WTC11 (cell line): Measurements from ENCODE around the gene PRKCZ. TPM values are rescaled to one million over a fixed set of nuclear protein-coding genes. Genes with fewer than 3 reads are reported as not detected.

Experiments used
- ATAC-seq: fragments of 200-7000 bp; cut with Tn5 transposase; 2 replicates; pipeline ENCODE4 v1.10.0; 2021; ENCODE audit warnings: mild to moderate bottlenecking, moderate library complexity
- CTCF ChIA-PET: fragments of 300-600 bp; sonication (Branson Sonifier 250); formaldehyde crosslinking; loops from one replicate; lab custom pipeline; 2021; ENCODE audit warnings: antibody characterized with exemption; lab: Charles Lee
- POLR2A ChIA-PET: fragments of 350-600 bp; sonication (Branson Sonifier 250); formaldehyde crosslinking; loops from one replicate; lab custom pipeline; 2021; ENCODE audit warnings: antibody characterized with exemption; lab: Charles Lee
- DNase-seq: peaks from one replicate; pipeline ENCODE4 v3.0.0; 2021; ENCODE audit warnings: low spot score
- H3K27ac Mint-ChIP-seq: 2 replicates; pipeline ENCODE4 v1.8.0; 2021; ENCODE audit warnings: mixed read lengths
- H3K27me3 Mint-ChIP-seq: 2 replicates; pipeline ENCODE4 v1.8.0; 2021; ENCODE audit warnings: low read depth, mild to moderate bottlenecking, moderate library complexity, mixed read lengths
- H3K36me3 Mint-ChIP-seq: 2 replicates; pipeline ENCODE4 v1.8.0; 2021; ENCODE audit warnings: mixed read lengths
- H3K4me1 Mint-ChIP-seq: 2 replicates; pipeline ENCODE4 v1.8.0; 2022; ENCODE audit warnings: mixed read lengths
- H3K4me3 Mint-ChIP-seq: 2 replicates; pipeline ENCODE4 v1.8.0; 2021; ENCODE audit warnings: mild to moderate bottlenecking, moderate library complexity, mixed read lengths
- H3K9me3 Mint-ChIP-seq: 2 replicates; pipeline ENCODE4 v1.8.0; 2021; ENCODE audit warnings: mixed read lengths
- ELF4 ChIP-seq: sonication (generic); formaldehyde crosslinking; IDR thresholded peaks from 2 replicates; pipeline ENCODE4 v1.8.1; 2022; ENCODE audit warnings: low read depth, mild to moderate bottlenecking, moderate library complexity, missing genetic modification reagents
- ESRRA ChIP-seq: sonication (generic); formaldehyde crosslinking; IDR thresholded peaks from 2 replicates; pipeline ENCODE4 v1.8.1; 2022; ENCODE audit warnings: mild to moderate bottlenecking, missing genetic modification reagents, borderline replicate concordance
- GABPB1 ChIP-seq: sonication (generic); formaldehyde crosslinking; IDR thresholded peaks from 2 replicates; pipeline ENCODE4 v1.8.1; 2023; ENCODE audit warnings: mild to moderate bottlenecking, missing genetic modification reagents
- JAZF1 ChIP-seq: fragments of 250-450 bp; sonication (Bioruptor Pico); IDR thresholded peaks from 2 replicates; pipeline ENCODE4 v1.9.0; 2021; ENCODE audit warnings: moderate library complexity, mild to moderate bottlenecking, inconsistent platforms
- MYBL2 ChIP-seq: sonication (generic); formaldehyde crosslinking; IDR thresholded peaks from 2 replicates; pipeline ENCODE4 v1.8.1; 2023; ENCODE audit warnings: mild to moderate bottlenecking, moderate library complexity, missing genetic modification reagents
- NFE2L1 ChIP-seq: sonication (generic); formaldehyde crosslinking; IDR thresholded peaks from 2 replicates; pipeline ENCODE4 v1.8.1; 2023; ENCODE audit warnings: missing genetic modification reagents
- PRRX2 ChIP-seq: fragments of 250-450 bp; sonication (Bioruptor Pico); IDR thresholded peaks from 2 replicates; pipeline ENCODE4 v1.8.0; 2021; ENCODE audit warnings: mild to moderate bottlenecking
- ZNF671 ChIP-seq: fragments of 250-450 bp; sonication (Bioruptor Pico); IDR thresholded peaks from 2 replicates; pipeline ENCODE4 v1.8.0; 2021; ENCODE audit warnings: mild to moderate bottlenecking
- total RNA-seq: library from RNA; stranded (reverse); gene quantifications from 3 replicates; pipeline ENCODE4 v1.2.3, GENCODE V29; 2021
- TF ChIP-seq, protein P1 (sequence below): sonication (generic); formaldehyde crosslinking; IDR thresholded peaks from 2 replicates; pipeline ENCODE4 v1.8.1; 2023; ENCODE audit warnings: mild to moderate bottlenecking, missing genetic modification reagents, moderate library complexity
- TF ChIP-seq, protein P2 (sequence below): sonication (generic); formaldehyde crosslinking; IDR thresholded peaks from 2 replicates; pipeline ENCODE4 v1.8.1; 2022; ENCODE audit warnings: low read depth, mild to moderate bottlenecking, moderate library complexity, missing genetic modification reagents, borderline replicate concordance
- TF ChIP-seq, protein P3 (sequence below): fragments of 250-450 bp; sonication (Bioruptor Pico); IDR thresholded peaks from 2 replicates; pipeline ENCODE4 v1.9.0; 2021; ENCODE audit warnings: mild to moderate bottlenecking
- TF ChIP-seq, protein P4 (sequence below): sonication (generic); formaldehyde crosslinking; IDR thresholded peaks from 2 replicates; pipeline ENCODE4 v1.8.0; 2022; ENCODE audit warnings: mild to moderate bottlenecking, missing genetic modification reagents
- TF ChIP-seq, protein P5 (sequence below): fragments of 250-450 bp; sonication (Bioruptor Pico); IDR thresholded peaks from 2 replicates; pipeline ENCODE4 v1.8.0; 2021; ENCODE audit warnings: mild to moderate bottlenecking
- TF ChIP-seq, protein P6 (sequence below): fragments of 250-450 bp; sonication (Bioruptor Pico); IDR thresholded peaks from 2 replicates; pipeline ENCODE4 v2.1.2; 2022; ENCODE audit warnings: mild to moderate bottlenecking, moderate library complexity
- TF ChIP-seq, protein P7 (sequence below): sonication (generic); formaldehyde crosslinking; IDR thresholded peaks from 2 replicates; pipeline ENCODE4 v1.8.0; 2022; ENCODE audit warnings: mild to moderate bottlenecking, missing genetic modification reagents

Gene PRKCZ
- total RNA-seq, 1 experiment from 2014 or later, result 52.5 TPM

DNA sequence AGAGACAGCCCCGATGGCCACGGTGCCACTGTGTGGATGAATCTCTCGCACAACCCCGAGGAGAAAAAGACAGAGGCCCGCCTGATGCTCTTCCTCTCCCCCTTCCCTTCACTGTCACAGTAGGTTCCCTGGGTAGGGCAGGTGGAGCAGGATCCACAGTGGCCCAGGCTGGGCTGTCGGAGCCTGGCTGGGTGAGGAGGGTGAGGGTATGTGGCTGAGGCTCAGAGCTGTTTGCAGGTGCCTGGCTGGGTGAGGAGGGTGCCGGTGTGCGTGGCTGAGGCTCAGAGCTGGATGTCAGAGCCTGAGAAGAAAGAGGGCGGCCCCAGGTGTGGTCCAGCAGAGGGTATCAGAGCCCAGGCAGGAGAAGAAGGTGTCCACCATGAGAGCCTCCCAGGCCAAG, 49.4 kb upstream of the PRKCZ start (continued):
- TF ChIP-seq, protein P1, sequence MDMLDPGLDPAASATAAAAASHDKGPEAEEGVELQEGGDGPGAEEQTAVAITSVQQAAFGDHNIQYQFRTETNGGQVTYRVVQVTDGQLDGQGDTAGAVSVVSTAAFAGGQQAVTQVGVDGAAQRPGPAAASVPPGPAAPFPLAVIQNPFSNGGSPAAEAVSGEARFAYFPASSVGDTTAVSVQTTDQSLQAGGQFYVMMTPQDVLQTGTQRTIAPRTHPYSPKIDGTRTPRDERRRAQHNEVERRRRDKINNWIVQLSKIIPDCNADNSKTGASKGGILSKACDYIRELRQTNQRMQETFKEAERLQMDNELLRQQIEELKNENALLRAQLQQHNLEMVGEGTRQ (CRISPR knock-in tag), result no peak
- TF ChIP-seq ZNF671 (CRISPR knock-in tag) (no peak), JAZF1 (CRISPR knock-in tag) (no peak), ESRRA (CRISPR knock-in tag) (no peak), PRRX2 (no peak)
- TF ChIP-seq, protein P2, sequence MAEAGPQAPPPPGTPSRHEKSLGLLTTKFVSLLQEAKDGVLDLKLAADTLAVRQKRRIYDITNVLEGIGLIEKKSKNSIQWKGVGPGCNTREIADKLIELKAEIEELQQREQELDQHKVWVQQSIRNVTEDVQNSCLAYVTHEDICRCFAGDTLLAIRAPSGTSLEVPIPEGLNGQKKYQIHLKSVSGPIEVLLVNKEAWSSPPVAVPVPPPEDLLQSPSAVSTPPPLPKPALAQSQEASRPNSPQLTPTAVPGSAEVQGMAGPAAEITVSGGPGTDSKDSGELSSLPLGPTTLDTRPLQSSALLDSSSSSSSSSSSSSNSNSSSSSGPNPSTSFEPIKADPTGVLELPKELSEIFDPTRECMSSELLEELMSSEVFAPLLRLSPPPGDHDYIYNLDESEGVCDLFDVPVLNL (CRISPR knock-in tag), result no peak
- TF ChIP-seq, protein P3, sequence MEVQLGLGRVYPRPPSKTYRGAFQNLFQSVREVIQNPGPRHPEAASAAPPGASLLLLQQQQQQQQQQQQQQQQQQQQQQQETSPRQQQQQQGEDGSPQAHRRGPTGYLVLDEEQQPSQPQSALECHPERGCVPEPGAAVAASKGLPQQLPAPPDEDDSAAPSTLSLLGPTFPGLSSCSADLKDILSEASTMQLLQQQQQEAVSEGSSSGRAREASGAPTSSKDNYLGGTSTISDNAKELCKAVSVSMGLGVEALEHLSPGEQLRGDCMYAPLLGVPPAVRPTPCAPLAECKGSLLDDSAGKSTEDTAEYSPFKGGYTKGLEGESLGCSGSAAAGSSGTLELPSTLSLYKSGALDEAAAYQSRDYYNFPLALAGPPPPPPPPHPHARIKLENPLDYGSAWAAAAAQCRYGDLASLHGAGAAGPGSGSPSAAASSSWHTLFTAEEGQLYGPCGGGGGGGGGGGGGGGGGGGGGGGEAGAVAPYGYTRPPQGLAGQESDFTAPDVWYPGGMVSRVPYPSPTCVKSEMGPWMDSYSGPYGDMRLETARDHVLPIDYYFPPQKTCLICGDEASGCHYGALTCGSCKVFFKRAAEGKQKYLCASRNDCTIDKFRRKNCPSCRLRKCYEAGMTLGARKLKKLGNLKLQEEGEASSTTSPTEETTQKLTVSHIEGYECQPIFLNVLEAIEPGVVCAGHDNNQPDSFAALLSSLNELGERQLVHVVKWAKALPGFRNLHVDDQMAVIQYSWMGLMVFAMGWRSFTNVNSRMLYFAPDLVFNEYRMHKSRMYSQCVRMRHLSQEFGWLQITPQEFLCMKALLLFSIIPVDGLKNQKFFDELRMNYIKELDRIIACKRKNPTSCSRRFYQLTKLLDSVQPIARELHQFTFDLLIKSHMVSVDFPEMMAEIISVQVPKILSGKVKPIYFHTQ (CRISPR knock-in tag), result no peak

DNA sequence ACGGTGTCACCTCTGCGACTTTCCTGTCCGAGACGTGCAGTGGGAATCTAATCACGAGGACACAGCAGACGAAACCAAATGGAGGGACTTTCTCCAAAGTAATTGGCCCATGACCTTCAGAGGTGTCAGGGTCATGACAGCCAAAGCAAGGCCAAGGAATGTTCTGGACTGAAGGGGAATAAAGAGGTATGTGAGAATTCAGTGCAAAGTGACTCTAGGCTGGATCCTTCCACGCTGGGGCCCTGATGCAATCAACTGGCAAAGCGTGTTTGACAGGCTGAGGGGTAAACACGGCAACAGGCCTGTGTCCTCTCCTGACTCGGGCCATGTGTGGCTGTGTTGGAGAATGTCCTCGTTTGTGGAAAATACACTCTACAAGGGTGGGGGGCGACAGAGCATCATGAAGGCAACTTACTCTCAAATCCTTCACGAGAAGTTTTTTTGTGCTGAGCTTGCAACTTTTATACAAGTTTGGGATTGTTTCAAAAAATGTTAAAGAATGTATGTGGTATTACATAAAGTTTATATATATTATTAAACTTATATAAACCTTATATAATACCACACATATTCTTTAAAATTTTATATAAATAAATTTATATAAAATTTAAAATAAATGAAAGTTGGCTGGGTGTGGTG, 48.3 kb upstream of the PRKCZ start:
- Mint-ChIP-seq H3K27me3 (no peaks in the 10 kb centered on the region; the same call in 1 of the 2 replicates), H3K4me3 (no peak overlapping the region), H3K27ac (no peak overlapping the region)
- CTCF ChIA-PET, result interaction anchor here (1.5 to 1.6 kb wide), 2 partner anchors 43 to 93 kb away, joined by 5 to 7 read pairs; no protein-coding TSS in a partner anchor
- TF ChIP-seq MYBL2 (CRISPR knock-in tag) (no peak), GABPB1 (CRISPR knock-in tag) (peak; percentile 83)
- TF ChIP-seq, all 79 proteins: peak for 1
- POLR2A ChIA-PET, result no interaction called here
- Mint-ChIP-seq H3K4me1 (peaks cover 3% of the 10 kb centered on the region; the same call in 1 of the 2 replicates), H3K36me3 (no peaks in the 10 kb centered on the region), H3K9me3 (no peaks in the 10 kb centered on the region)
- no peak for DNase-seq
- ATAC-seq, result no peak

DNA sequence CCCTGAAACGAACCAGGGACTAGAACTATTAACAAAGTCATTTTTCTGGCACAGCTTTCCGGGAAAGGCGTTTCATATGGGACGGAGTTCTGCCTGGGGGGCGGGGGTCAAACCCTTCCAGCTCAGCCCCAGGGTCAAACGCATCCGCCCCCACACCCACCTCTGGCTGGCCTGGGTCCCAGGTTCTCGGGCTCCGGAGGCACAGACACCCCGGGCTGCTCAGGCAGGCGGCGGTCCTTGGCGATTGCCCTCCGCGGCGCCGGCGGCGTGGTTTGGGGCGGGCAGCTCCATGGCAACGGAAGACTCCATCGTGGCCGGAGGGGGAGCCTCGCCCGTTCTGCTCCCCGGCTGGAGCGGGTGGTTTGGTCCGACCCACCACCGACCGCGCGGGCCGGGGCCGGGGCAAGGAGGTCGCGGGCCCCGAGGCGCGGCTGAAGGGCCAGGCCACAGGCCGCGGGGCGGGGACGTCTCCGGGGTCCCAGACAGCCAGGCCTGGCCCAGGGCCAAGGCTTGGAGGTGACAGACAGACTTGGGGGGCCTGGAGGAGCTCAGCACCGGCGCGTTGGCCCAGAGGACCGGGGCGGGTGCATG, 46.6 kb upstream of the PRKCZ start, which contains the start of gene CFAP74:
CFAP74 (minus strand) TSS at position 246 of the 591 bp plus-strand sequence. CDS start 12,830 bp downstream, outside the sequence.
- no peaks in the 10 kb centered on the region for H3K36me3 Mint-ChIP-seq
- H3K4me3 Mint-ChIP-seq, result peak within 1 kb of the TSS; percentile 60
- H3K27me3 Mint-ChIP-seq, result no peaks in the 10 kb centered on the region; the same call in 1 of the 2 replicates
- POLR2A ChIA-PET, result interaction anchor here (0.6 kb wide), 1 partner anchor 1804 kb away, joined by 3 read pairs; no protein-coding TSS in a partner anchor
- no peaks in the 10 kb centered on the region for H3K9me3 Mint-ChIP-seq
- H3K27ac Mint-ChIP-seq, result no peak within 1 kb of the TSS
- peak; percentile 91 for ATAC-seq
- DNase-seq, result peak; percentile 89
- no peaks in the 10 kb centered on the region for H3K4me1 Mint-ChIP-seq
- CTCF ChIA-PET, result interaction anchor here (0.8 to 1.6 kb wide), 10 partner anchors 9 to 171 kb away, joined by 3 to 16 read pairs (median 4); partner anchors contain the start of gene GABRD
- TF ChIP-seq, protein P4, sequence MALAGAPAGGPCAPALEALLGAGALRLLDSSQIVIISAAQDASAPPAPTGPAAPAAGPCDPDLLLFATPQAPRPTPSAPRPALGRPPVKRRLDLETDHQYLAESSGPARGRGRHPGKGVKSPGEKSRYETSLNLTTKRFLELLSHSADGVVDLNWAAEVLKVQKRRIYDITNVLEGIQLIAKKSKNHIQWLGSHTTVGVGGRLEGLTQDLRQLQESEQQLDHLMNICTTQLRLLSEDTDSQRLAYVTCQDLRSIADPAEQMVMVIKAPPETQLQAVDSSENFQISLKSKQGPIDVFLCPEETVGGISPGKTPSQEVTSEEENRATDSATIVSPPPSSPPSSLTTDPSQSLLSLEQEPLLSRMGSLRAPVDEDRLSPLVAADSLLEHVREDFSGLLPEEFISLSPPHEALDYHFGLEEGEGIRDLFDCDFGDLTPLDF (CRISPR knock-in tag), result no peak
- no peak for TF ChIP-seq ELF4 (CRISPR knock-in tag)
- TF ChIP-seq, protein P5, sequence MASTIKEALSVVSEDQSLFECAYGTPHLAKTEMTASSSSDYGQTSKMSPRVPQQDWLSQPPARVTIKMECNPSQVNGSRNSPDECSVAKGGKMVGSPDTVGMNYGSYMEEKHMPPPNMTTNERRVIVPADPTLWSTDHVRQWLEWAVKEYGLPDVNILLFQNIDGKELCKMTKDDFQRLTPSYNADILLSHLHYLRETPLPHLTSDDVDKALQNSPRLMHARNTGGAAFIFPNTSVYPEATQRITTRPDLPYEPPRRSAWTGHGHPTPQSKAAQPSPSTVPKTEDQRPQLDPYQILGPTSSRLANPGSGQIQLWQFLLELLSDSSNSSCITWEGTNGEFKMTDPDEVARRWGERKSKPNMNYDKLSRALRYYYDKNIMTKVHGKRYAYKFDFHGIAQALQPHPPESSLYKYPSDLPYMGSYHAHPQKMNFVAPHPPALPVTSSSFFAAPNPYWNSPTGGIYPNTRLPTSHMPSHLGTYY, result no peak
- TF ChIP-seq, protein P3 (CRISPR knock-in tag), result no peak
- TF ChIP-seq NFE2L1 (CRISPR knock-in tag), result no peak
- no peak for TF ChIP-seq PRRX2
- TF ChIP-seq, protein P6, sequence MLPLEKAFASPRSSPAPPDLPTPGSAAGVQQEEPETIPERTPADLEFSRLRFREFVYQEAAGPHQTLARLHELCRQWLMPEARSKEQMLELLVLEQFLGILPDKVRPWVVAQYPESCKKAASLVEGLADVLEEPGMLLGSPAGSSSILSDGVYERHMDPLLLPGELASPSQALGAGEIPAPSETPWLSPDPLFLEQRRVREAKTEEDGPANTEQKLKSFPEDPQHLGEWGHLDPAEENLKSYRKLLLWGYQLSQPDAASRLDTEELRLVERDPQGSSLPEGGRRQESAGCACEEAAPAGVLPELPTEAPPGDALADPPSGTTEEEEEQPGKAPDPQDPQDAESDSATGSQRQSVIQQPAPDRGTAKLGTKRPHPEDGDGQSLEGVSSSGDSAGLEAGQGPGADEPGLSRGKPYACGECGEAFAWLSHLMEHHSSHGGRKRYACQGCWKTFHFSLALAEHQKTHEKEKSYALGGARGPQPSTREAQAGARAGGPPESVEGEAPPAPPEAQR (CRISPR knock-in tag), result no peak
- no peak for TF ChIP-seq MYBL2 (CRISPR knock-in tag)
- TF ChIP-seq, protein P7, sequence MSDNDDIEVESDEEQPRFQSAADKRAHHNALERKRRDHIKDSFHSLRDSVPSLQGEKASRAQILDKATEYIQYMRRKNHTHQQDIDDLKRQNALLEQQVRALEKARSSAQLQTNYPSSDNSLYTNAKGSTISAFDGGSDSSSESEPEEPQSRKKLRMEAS, result peak; percentile 58; the same call in 1 of the 2 replicates
